CD4-positive, alpha-beta memory T cell (primary cell): ENCODE results near the gene UNC93A. TPM values are rescaled to one million over a fixed set of nuclear protein-coding genes. Genes with fewer than 3 reads are reported as not detected.
"Not testable (repeated sequence)": the region's sequence is repeated elsewhere in the genome, so short reads cannot be mapped to it uniquely, and the experiment has no call there.

Source experiments
- CTCF ChIA-PET: fragments of 350-600 bp; sonication (Branson Sonifier 250); formaldehyde crosslinking; loops from one replicate; lab custom pipeline; 2021; ENCODE audit warnings: inconsistent platforms; ENCODE audit not compliant: partially characterized antibody; lab: Charles Lee
- POLR2A ChIA-PET: fragments of 350-600 bp; sonication (Branson Sonifier 250); formaldehyde crosslinking; loops from one replicate; lab custom pipeline; 2021; ENCODE audit not compliant: partially characterized antibody; lab: Charles Lee
- DNase-seq, 5 donors: peaks; one replicate each; pipeline versions ENCODE4 v3.0.0 to v3.0.0-alpha.2; 2020 to 2022; ENCODE audit warnings: mixed read lengths in 1 of 5
- H3K27ac ChIP-seq: one replicate; pipeline ENCODE4 v1.7.0; 2013; ENCODE audit warnings: low read depth, low read length
- H3K27me3 ChIP-seq: 2 replicates; pipeline ENCODE4 v1.7.0; 2013; ENCODE audit warnings: mild to moderate bottlenecking, low read length, moderate library complexity; ENCODE audit not compliant: insufficient read depth
- H3K36me3 ChIP-seq: 2 replicates; pipeline ENCODE4 v1.7.0; 2013; ENCODE audit warnings: mild to moderate bottlenecking, low read length, moderate library complexity; ENCODE audit not compliant: insufficient read depth
- H3K4me1 ChIP-seq: 2 replicates; pipeline ENCODE4 v1.7.0; 2013; ENCODE audit warnings: mild to moderate bottlenecking, low read length, moderate library complexity; ENCODE audit not compliant: insufficient read depth
- H3K4me3 ChIP-seq, 2 donors: one replicate each; pipeline ENCODE4 v1.7.0; 2013; ENCODE audit warnings: low read length in 2 of 2, mild to moderate bottlenecking in 1 of 2
- H3K9me3 ChIP-seq, 2 donors: one replicate each; pipeline ENCODE4 v1.7.0; 2013; ENCODE audit warnings: low read length in 2 of 2, control low read depth in 1 of 2; ENCODE audit not compliant: control insufficient read depth in 1 of 2
- H3K27ac Mint-ChIP-seq, 7 donors: one replicate each; pipeline ENCODE4 v1.8.0; 2020 to 2021; ENCODE audit warnings: mixed read lengths in 7 of 7, mild to moderate bottlenecking in 6 of 7, inconsistent platforms in 3 of 7, moderate library complexity in 3 of 7
- H3K27me3 Mint-ChIP-seq, 2 donors: one replicate each; pipeline ENCODE4 v1.8.0; 2020 to 2021; ENCODE audit warnings: mixed read lengths in 2 of 2
- H3K36me3 Mint-ChIP-seq, 2 donors: one replicate each; pipeline ENCODE4 v1.8.0; 2020 to 2021; ENCODE audit warnings: mixed read lengths in 2 of 2, inconsistent platforms in 1 of 2, mild to moderate bottlenecking in 1 of 2
- H3K4me1 Mint-ChIP-seq, 4 donors: one replicate each; pipeline ENCODE4 v1.8.0; 2020 to 2021; ENCODE audit warnings: mixed read lengths in 4 of 4, mild to moderate bottlenecking in 1 of 4
- H3K4me3 Mint-ChIP-seq, 8 donors: one replicate each; pipeline ENCODE4 v1.8.0; 2020 to 2021; ENCODE audit warnings: mixed read lengths in 8 of 8, mild to moderate bottlenecking in 7 of 8, moderate library complexity in 6 of 8, inconsistent platforms in 3 of 8
- H3K9me3 Mint-ChIP-seq, 8 donors: one replicate each; pipeline ENCODE4 v1.8.0; 2020 to 2021; ENCODE audit warnings: mixed read lengths in 8 of 8, mild to moderate bottlenecking in 5 of 8, inconsistent platforms in 3 of 8, moderate library complexity in 1 of 8
- intact Hi-C: fragments of 100-400 bp; cut with micrococcal nuclease; formaldehyde crosslinking; loops from one replicate; pipeline ENCODE4 v1.15.1; 2023
- polyA plus RNA-seq, 2 donors: library from polyadenylated mRNA; unstranded; fragments of 300-500 nt; fragmentation: Illumina TruSeq; gene quantifications; one replicate each; pipeline ENCODE4 v1.2.3, GENCODE V29; 2021
- total RNA-seq, 2 experiments: library from RNA; stranded (reverse); gene quantifications; one replicate each; pipeline ENCODE4 v1.2.3, GENCODE V29; 2021

UNC93A gene
- total and polyA plus RNA-seq, 4 experiments from 2014 or later, result not detected

DNA sequence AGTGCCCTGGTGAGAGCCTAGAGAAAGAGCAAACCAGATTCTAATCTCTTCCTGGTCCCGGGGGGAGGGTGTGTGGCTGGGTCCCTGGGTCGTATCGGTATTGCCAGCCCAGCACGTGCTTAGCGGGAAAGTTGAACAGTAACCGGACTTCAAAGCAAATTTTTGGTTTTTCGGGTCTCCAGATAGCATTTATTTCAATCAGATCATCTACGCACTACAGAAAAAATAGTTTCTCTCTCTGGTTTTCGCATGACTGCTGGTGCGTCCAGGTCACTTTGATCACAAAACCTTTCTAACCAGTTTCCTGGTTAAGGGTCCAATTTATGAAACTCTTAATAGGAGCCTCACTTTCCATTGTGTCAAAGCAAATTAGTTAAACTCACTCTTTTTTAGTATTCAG lies 27.7 kb downstream of the UNC93A start:
- H3K36me3 Mint-ChIP-seq, CTCF ChIA-PET: not testable (repeated sequence)

DNA sequence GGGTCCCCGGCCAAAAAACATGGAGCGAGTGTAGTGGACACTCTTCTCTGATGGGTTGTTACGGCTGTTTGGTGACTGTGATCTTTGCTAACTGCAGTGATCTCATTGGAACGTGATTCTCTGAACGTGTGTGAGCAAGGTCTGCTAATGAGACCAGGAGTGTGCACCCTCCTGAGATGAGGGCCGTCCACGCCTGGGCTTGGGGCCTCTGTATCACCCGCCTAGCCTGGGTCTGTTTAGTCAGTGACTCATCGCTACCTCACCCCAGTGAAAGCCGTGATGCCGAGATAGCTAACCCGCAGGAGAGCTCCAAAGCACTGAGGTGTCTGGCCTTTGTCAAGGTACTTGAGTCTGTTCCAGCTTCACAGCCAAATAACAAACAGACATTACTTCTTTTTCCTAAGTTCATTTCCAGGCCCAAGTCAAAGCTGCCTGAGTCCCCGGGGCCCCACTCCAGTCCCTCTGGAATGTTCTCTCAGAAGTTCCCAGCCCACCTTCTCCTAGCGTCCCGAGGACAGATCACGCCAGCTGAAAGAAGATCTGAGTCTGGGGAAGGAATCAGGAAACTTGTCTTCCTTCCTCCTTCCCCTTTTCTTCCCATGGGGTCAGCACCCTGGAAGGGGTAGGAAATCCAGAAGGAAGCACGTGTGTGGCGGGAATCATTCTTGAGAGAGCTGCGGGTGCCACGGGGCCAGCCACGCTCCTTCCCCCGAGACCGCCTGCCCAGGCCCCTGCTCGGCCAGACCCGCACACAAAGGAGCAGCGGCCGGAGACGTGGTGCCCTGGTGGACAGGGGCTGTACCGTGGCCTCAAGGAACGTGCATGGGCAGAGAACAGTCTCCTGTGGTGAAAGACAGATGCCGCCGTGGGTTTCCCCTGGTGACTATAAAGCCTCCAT lies 29.0 kb downstream of the UNC93A start:
- H3K27ac Mint-ChIP-seq, H3K4me1 ChIP-seq, intact Hi-C loops, CTCF ChIA-PET, H3K36me3 ChIP-seq, H3K4me3 ChIP-seq, H3K36me3 Mint-ChIP-seq, H3K9me3 Mint-ChIP-seq, H3K4me1 Mint-ChIP-seq, H3K4me3 Mint-ChIP-seq, H3K27ac ChIP-seq, DNase-seq, POLR2A ChIA-PET, H3K9me3 ChIP-seq, H3K27me3 ChIP-seq: not testable (repeated sequence)
- H3K27me3 Mint-ChIP-seq, result peaks cover 1 to 14% of the 10 kb centered on the region in 2 donors

More for the DNA sequence above, 27.7 kb downstream of the UNC93A start:
- H3K36me3 ChIP-seq, H3K9me3 ChIP-seq, H3K27me3 ChIP-seq, H3K4me3 Mint-ChIP-seq, DNase-seq, H3K4me1 ChIP-seq, H3K27ac ChIP-seq, H3K4me3 ChIP-seq, H3K4me1 Mint-ChIP-seq, H3K27ac Mint-ChIP-seq, intact Hi-C loops, POLR2A ChIA-PET, H3K9me3 Mint-ChIP-seq: not testable (repeated sequence)
- H3K27me3 Mint-ChIP-seq, result peaks cover 5 to 12% of the 10 kb centered on the region in 2 donors

DNA sequence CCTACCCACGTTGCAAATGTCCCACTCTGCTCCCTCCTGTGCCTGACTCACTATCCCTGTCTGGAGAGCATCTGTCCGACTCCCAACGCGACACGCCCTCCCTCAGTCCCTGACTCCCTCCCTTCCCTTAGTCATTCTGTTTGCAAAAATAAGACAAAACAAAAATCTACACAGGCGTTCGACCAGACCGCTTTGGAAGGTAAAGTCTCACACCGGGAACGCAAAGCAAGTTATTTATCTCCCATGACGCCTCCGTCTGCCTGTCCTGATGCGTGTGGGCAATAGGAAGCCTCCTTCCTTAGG lies 29.6 kb downstream of the UNC93A start:
- DNase-seq, POLR2A ChIA-PET, H3K4me3 Mint-ChIP-seq, H3K36me3 Mint-ChIP-seq, H3K27me3 ChIP-seq, H3K4me1 Mint-ChIP-seq, H3K9me3 Mint-ChIP-seq, H3K9me3 ChIP-seq, H3K27ac ChIP-seq, intact Hi-C loops, CTCF ChIA-PET, H3K4me3 ChIP-seq, H3K36me3 ChIP-seq, H3K27ac Mint-ChIP-seq, H3K4me1 ChIP-seq: not testable (repeated sequence)
- peaks cover 1 to 18% of the 10 kb centered on the region in 2 donors for H3K27me3 Mint-ChIP-seq

DNA sequence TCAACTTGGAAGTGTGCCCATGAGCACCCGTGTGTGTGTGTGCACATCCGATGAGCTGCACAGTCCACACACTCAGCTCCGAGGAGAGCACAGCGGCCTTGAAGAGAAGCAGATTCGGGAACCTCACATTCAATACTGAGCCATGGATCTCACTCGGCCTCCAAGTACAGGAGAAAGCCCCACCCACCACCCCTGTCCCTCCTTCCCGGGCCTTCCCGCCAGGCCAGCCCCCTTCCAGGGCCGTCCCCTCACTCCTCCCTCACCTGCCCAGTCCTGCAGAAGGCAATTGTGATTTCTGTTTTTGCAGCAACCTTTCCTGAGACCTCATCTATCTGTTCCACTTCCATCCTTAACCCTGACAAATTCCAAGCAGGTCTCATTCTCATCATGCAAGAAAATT lies 30.1 kb downstream of the UNC93A start:
- intact Hi-C loops, H3K4me3 Mint-ChIP-seq, H3K4me1 Mint-ChIP-seq, H3K4me3 ChIP-seq, H3K36me3 Mint-ChIP-seq, H3K36me3 ChIP-seq, CTCF ChIA-PET, H3K27ac Mint-ChIP-seq, H3K9me3 Mint-ChIP-seq, DNase-seq, H3K27ac ChIP-seq, POLR2A ChIA-PET, H3K9me3 ChIP-seq, H3K4me1 ChIP-seq, H3K27me3 ChIP-seq: not testable (repeated sequence)
- peaks cover 1 to 18% of the 10 kb centered on the region in 2 donors for H3K27me3 Mint-ChIP-seq

DNA sequence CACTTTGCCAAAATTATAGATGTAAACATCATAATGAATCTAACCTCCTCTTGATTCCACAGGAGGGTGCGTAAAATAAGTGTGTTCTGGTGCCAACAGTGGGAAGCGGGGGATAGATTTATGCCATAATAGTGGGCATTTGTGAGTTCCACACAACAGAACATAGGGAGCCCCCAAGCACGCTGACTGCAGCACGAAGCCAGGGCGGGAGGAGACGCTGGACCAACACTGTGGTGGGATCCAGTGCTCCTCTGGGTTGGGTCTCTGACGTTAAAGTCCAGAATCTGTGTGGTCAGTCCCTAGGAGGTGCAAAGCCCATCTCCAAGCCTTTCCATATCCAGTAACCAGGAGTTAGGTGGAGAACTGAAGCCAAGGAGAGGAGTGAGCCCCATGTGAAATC lies 32.0 kb downstream of the UNC93A start:
- intact Hi-C loops, result no loop called here
- H3K4me3 Mint-ChIP-seq, result no peak overlapping the region
- CTCF ChIA-PET, result no interaction called here

DNA sequence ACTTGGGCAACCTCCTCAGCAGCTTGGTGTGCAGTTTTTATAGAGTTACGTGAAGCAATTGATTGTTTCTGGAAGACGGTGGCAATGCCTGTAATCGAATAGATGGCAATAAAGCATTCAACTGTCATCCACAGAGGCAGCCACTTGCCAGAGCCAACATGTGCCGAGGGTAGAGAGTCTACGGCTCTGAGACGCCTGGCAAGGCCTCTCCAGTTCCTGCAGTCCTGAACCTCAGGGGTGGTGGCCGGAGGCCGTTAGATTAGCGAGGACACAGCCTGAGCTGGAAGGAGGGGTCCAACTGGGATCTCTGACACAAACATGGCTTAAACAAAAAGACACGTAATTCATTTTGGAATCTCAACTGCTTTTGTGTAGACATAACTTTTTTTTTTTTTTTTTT lies 33.0 kb downstream of the UNC93A start:
- peaks cover 1 to 11% of the 10 kb centered on the region in 2 donors for H3K27me3 Mint-ChIP-seq
- CTCF ChIA-PET, result no interaction called here
- H3K27ac Mint-ChIP-seq, result no peak overlapping the region
- no peaks in the 10 kb centered on the region for H3K9me3 Mint-ChIP-seq
- H3K36me3 Mint-ChIP-seq, result no peaks in the 10 kb centered on the region
- Histone ChIP-seq H3K4me1 (no peaks in the 10 kb centered on the region), H3K9me3 (no peaks in the 10 kb centered on the region), H3K4me3 (no peak overlapping the region), H3K27me3 (no peaks in the 10 kb centered on the region), H3K27ac (no peak overlapping the region), H3K36me3 (no peaks in the 10 kb centered on the region)
- intact Hi-C loops, result no loop called here
- no peaks in the 10 kb centered on the region for H3K4me1 Mint-ChIP-seq
- POLR2A ChIA-PET, result no interaction called here
- H3K4me3 Mint-ChIP-seq, result no peak overlapping the region
- no peak for DNase-seq

More for the DNA sequence above, 32.0 kb downstream of the UNC93A start:
- Mint-ChIP-seq H3K27ac (no peak overlapping the region), H3K9me3 (no peaks in the 10 kb centered on the region), H3K4me1 (no peaks in the 10 kb centered on the region), H3K27me3 (peaks cover 0 to 13% of the 10 kb centered on the region in 2 donors), H3K36me3 (no peaks in the 10 kb centered on the region)
- no peak overlapping the region for H3K27ac ChIP-seq
- DNase-seq, result no peak
- H3K9me3 ChIP-seq, result no peaks in the 10 kb centered on the region
- H3K4me1 ChIP-seq, result no peaks in the 10 kb centered on the region
- POLR2A ChIA-PET, result no interaction called here
- H3K4me3 ChIP-seq, result no peak overlapping the region
- no peaks in the 10 kb centered on the region for H3K36me3 ChIP-seq
- no peaks in the 10 kb centered on the region for H3K27me3 ChIP-seq

DNA sequence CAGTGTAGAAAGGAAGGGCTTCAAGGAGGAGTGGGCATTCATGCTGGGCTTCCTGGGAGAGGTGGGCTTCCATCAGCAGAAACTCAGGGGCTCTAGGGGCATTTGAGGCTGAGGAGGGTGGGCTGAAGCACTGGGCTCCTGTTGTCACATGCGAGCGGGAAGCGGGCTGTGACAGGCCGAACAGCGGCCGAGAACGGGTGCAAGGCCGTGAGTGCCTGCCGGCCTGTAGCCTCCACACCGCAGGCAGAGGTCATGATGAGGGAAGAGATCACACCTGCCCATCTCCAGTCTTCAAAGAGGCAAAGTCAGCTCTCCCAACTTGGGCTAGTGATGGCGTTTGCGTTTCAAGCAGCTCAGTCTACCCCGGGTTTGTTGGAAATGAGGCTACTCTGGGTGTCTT lies 34.7 kb downstream of the UNC93A start:
- H3K4me1 Mint-ChIP-seq, result no peaks in the 10 kb centered on the region
- H3K4me1 ChIP-seq, result no peaks in the 10 kb centered on the region
- H3K27ac ChIP-seq, result no peak overlapping the region
- H3K36me3 Mint-ChIP-seq, result no peaks in the 10 kb centered on the region
- peaks cover 1 to 9% of the 10 kb centered on the region in 2 donors for H3K27me3 Mint-ChIP-seq
- ChIA-PET CTCF (interaction anchor here (3.4 kb wide), 1 partner anchor 26 kb away, joined by 15 read pairs; no protein-coding TSS in a partner anchor), POLR2A (no interaction called here)
- H3K27ac Mint-ChIP-seq, result no peak overlapping the region
- no peaks in the 10 kb centered on the region for H3K27me3 ChIP-seq
- intact Hi-C loops, result no loop called here
- H3K9me3 Mint-ChIP-seq, result no peaks in the 10 kb centered on the region
- no peaks in the 10 kb centered on the region for H3K36me3 ChIP-seq
- DNase-seq, result no peak
- H3K9me3 ChIP-seq, result no peaks in the 10 kb centered on the region
- no peak overlapping the region for H3K4me3 ChIP-seq
- no peak overlapping the region for H3K4me3 Mint-ChIP-seq
